B cell (primary cell): ENCODE measurements around the gene USP6NL. TPM values are rescaled to one million over a fixed set of nuclear protein-coding genes. Genes with fewer than 3 reads are reported as not detected.

Experiments used
- ATAC-seq: fragments of 200-7000 bp; cut with Tn5 transposase; one replicate; pipeline ENCODE4 v1.10.0; 2021; ENCODE audit warnings: low read depth, mild to moderate bottlenecking, moderate number of reproducible peaks, moderate library complexity
- CTCF ChIA-PET: fragments of 350-600 bp; sonication (Branson Sonifier 250); formaldehyde crosslinking; loops from one replicate; lab custom pipeline; 2021; ENCODE audit warnings: antibody characterized with exemption, inconsistent platforms; lab: Charles Lee
- POLR2A ChIA-PET: fragments of 350-600 bp; sonication (Branson Sonifier 250); formaldehyde crosslinking; loops from one replicate; lab custom pipeline; 2021; ENCODE audit warnings: antibody characterized with exemption; lab: Charles Lee
- DNase-seq: peaks from one replicate; pipeline ENCODE4 v3.0.0; 2013
- H2AFZ ChIP-seq: 2 replicates; pipeline ENCODE4 v1.6.1; 2012; ENCODE audit warnings: mild to moderate bottlenecking, low read depth, low read length; ENCODE audit not compliant: insufficient read depth, poor library complexity, severe bottlenecking
- H3K27ac ChIP-seq, 2 donors: 1 replicate in 1 of 2; 2 replicates in 1 of 2; pipeline ENCODE4 v1.5.1; 2012 to 2013; ENCODE audit warnings: low read length in 2 of 2, mild to moderate bottlenecking in 2 of 2, moderate library complexity in 1 of 2
- H3K27me3 ChIP-seq, 4 experiments: fragments of 200-600 bp in 1 of 4; sonication (generic) in 1 of 4; replicated peaks in 1 of 4; 1 replicate in 2 of 4; 2 replicates in 2 of 4; pipeline versions ENCODE4 v1.6.1 to v1.7.0; 2013 to 2016; ENCODE audit warnings: low read length in 3 of 4, mild to moderate bottlenecking in 2 of 4, mixed read lengths in 1 of 4, moderate library complexity in 1 of 4; ENCODE audit not compliant: insufficient read depth in 4 of 4, control insufficient read depth in 3 of 4; ENCODE audit errors: control extremely low read depth in 1 of 4
- H3K36me3 ChIP-seq, 2 experiments: replicated peaks in 1 of 2; 1 replicate in 1 of 2; 2 replicates in 1 of 2; pipeline versions ENCODE4 v1.6.1 to v1.7.1; 2013; ENCODE audit warnings: low read length in 1 of 2; ENCODE audit not compliant: insufficient read depth in 2 of 2, control insufficient read depth in 1 of 2; ENCODE audit errors: control extremely low read depth in 1 of 2, extremely low read depth in 1 of 2
- H3K4me1 ChIP-seq, 2 donors: fragments of 200-600 bp in 1 of 2; sonication (generic) in 1 of 2; 1 replicate in 1 of 2; 2 replicates in 1 of 2; pipeline versions ENCODE4 v1.5.1 to v1.6.1; 2013 to 2017; ENCODE audit warnings: low read length in 2 of 2; ENCODE audit not compliant: control insufficient read depth in 2 of 2, insufficient read depth in 2 of 2
- H3K4me2 ChIP-seq: replicated peaks from 2 replicates; pipeline ENCODE3; 2012; ENCODE audit warnings: mild to moderate bottlenecking, low read depth, low read length; ENCODE audit not compliant: poor library complexity, severe bottlenecking
- H3K4me3 ChIP-seq, 5 experiments: fragments of 200-600 bp in 1 of 5; sonication (generic) in 1 of 5; 1 replicate in 3 of 5; 2 replicates in 2 of 5; pipeline versions ENCODE4 v1.5.1 to v1.7.0; 2011 to 2016; ENCODE audit warnings: low read length in 4 of 5, mild to moderate bottlenecking in 4 of 5, low read depth in 2 of 5, control low read depth in 1 of 5, moderate library complexity in 1 of 5; ENCODE audit not compliant: insufficient read depth in 1 of 5; ENCODE audit errors: control extremely low read depth in 1 of 5, extremely low read depth in 1 of 5
- H3K79me2 ChIP-seq: fragments of 200-600 bp; sonication (generic); one replicate; pipeline ENCODE4 v1.6.0; 2016; ENCODE audit warnings: low read length; ENCODE audit not compliant: control insufficient read depth, insufficient read depth
- H3K9ac ChIP-seq: fragments of 200-600 bp; sonication (generic); 2 replicates; pipeline ENCODE4 v1.6.1; 2017; ENCODE audit warnings: mild to moderate bottlenecking, low read length, moderate library complexity
- H3K9me3 ChIP-seq, 3 donors: one replicate each; pipeline versions ENCODE4 v1.6.1 to v1.7.1; 2013; ENCODE audit warnings: low read length in 2 of 3; ENCODE audit not compliant: control insufficient read depth in 2 of 3, insufficient read depth in 1 of 3; ENCODE audit errors: control extremely low read depth in 1 of 3
- H4K20me1 ChIP-seq: 2 replicates; pipeline ENCODE4 v1.6.0; 2012; ENCODE audit warnings: mild to moderate bottlenecking, low read length; ENCODE audit not compliant: insufficient read depth, control insufficient read depth, poor library complexity, severe bottlenecking
- H3K27ac Mint-ChIP-seq: one replicate; pipeline ENCODE4 v1.8.0; 2021; ENCODE audit warnings: mixed read lengths
- H3K27me3 Mint-ChIP-seq: one replicate; pipeline ENCODE4 v1.8.0; 2021; ENCODE audit warnings: mixed read lengths
- H3K4me1 Mint-ChIP-seq: one replicate; pipeline ENCODE4 v1.8.0; 2021; ENCODE audit warnings: mixed read lengths
- H3K4me3 Mint-ChIP-seq: one replicate; pipeline ENCODE4 v1.8.0; 2021; ENCODE audit warnings: mixed read lengths
- H3K9me3 Mint-ChIP-seq: one replicate; pipeline ENCODE4 v1.8.0; 2022; ENCODE audit warnings: mixed read lengths; ENCODE audit not compliant: insufficient read depth
- EZH2 ChIP-seq: IDR thresholded peaks from 2 replicates; pipeline ENCODE4 v1.6.1; 2012; ENCODE audit warnings: borderline replicate concordance, low read depth, mild to moderate bottlenecking, moderate library complexity, low read length; ENCODE audit not compliant: insufficient read depth, poor library complexity, severe bottlenecking
- WGBS: methylation state at CpG from one replicate; pipeline ENCODE4 v1.1.5; 2013; ENCODE audit warnings: missing lambda C conversion rate; ENCODE audit not compliant: insufficient coverage; 5-methylcytosine and 5-hydroxymethylcytosine counted together
- intact Hi-C: fragments of 100-400 bp; cut with micrococcal nuclease; formaldehyde crosslinking; loops from one replicate; pipeline ENCODE4 v1.10.0; 2022
- polyA plus RNA-seq: library from polyadenylated mRNA; depleted of rRNA; stranded (reverse); fragments of >200 nt; gene quantifications from 2 replicates; pipeline ENCODE4 v1.2.3, GENCODE V29; 2012
- total RNA-seq, 2 donors: library from RNA; stranded (reverse); fragments of 120-200 nt in 1 of 2; gene quantifications; 1 replicate in 1 of 2; 2 replicates in 1 of 2; pipeline versions ENCODE4 v1.2.3 to v1.2.4, GENCODE V29; 2013 to 2022
- TF ChIP-seq, protein P1 (sequence below): fragments of 200-600 bp; IDR thresholded peaks from one replicate; pipeline ENCODE4 v1.8.0; 2022; ENCODE audit warnings: antibody characterized with exemption, mild to moderate bottlenecking

The USP6NL gene
- total and polyA plus RNA-seq, 2 donors (not counting 1 experiment from before 2014, with no cell fraction given): 27.0 to 61.5 TPM

DNA sequence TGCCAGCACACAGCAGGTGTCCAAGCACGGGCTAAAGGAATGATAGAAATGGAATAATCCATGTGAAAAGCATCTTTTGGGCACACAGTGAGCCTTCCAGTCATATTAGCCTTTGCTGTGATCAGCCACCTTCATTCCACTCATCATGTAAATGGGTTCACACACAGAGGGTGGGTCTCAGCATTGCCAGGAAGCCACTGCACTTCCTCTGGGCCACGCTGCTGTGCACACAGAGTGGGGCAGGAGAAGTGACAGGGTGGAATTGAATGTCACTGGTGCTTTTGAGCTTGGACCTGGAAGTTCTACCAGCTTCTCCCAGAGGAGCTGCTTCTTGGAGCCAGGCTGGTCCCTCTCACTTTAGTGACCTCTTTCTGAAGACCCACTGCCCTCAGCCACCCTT is 203.5 kb downstream of the USP6NL start:
- H3K27me3 ChIP-seq: no peaks in the 10 kb centered on the region
- H3K79me2 ChIP-seq: no peaks in the 10 kb centered on the region
- peak overlapping the region in 2 of 5 experiments; percentile 9 to 44 for H3K4me3 ChIP-seq
- ChIA-PET POLR2A (no interaction called here), CTCF (no interaction called here)
- H4K20me1 ChIP-seq: no peaks in the 10 kb centered on the region
- 0% methylated on average over 1 of the region's 2 CpGs for WGBS
- no peak overlapping the region for H3K27ac Mint-ChIP-seq
- TF ChIP-seq, protein P1, sequence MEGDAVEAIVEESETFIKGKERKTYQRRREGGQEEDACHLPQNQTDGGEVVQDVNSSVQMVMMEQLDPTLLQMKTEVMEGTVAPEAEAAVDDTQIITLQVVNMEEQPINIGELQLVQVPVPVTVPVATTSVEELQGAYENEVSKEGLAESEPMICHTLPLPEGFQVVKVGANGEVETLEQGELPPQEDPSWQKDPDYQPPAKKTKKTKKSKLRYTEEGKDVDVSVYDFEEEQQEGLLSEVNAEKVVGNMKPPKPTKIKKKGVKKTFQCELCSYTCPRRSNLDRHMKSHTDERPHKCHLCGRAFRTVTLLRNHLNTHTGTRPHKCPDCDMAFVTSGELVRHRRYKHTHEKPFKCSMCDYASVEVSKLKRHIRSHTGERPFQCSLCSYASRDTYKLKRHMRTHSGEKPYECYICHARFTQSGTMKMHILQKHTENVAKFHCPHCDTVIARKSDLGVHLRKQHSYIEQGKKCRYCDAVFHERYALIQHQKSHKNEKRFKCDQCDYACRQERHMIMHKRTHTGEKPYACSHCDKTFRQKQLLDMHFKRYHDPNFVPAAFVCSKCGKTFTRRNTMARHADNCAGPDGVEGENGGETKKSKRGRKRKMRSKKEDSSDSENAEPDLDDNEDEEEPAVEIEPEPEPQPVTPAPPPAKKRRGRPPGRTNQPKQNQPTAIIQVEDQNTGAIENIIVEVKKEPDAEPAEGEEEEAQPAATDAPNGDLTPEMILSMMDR: no peak
- no peak for TF ChIP-seq EZH2
- H3K4me1 Mint-ChIP-seq: peaks cover 47% of the 10 kb centered on the region
- H3K9ac ChIP-seq: peak overlapping the region; percentile 31
- H3K27me3 Mint-ChIP-seq: no peaks in the 10 kb centered on the region
- ATAC-seq: peak; percentile 42
- H3K4me2 ChIP-seq: peak overlapping the region; percentile 68
- H3K27ac ChIP-seq: no peak overlapping the region
- H3K4me1 ChIP-seq: peaks cover 40 to 45% of the 10 kb centered on the region in 2 donors
- H3K9me3 ChIP-seq: peaks cover 0 to 25% (median 9%) of the 10 kb centered on the region in 3 donors
- peaks cover 12% of the 10 kb centered on the region for H3K9me3 Mint-ChIP-seq
- DNase-seq: peak; percentile 32
- H3K4me3 Mint-ChIP-seq: peak overlapping the region; percentile 32
- H3K36me3 ChIP-seq: no peaks in the 10 kb centered on the region
- H2AFZ ChIP-seq: no peak overlapping the region
- intact Hi-C loops: no loop called here

DNA sequence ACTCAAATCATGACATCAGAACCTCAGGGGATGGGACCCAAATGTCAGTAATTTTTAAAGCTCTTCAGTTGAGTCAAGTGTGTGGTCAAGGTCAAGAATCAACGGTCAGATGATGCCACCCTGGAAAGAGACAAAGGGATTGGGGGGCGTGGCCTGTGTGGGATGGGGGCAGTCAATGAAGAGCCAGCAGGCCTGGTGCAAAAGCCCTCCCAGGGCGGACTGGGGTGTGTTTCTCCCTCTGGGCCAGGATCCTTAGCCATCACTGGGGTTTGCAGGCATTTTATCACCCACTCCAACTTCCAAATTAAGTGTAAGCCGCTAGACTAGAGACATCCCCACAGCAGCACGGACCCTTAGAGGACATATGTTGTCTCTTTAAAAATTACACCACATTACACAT is 204.7 kb downstream of the USP6NL start:
- Histone ChIP-seq H4K20me1 (no peaks in the 10 kb centered on the region), H3K79me2 (no peaks in the 10 kb centered on the region), H2AFZ (no peak overlapping the region), H3K27me3 (no peaks in the 10 kb centered on the region), H3K9me3 (peaks cover 0 to 14% (median 4%) of the 10 kb centered on the region in 3 donors), H3K4me2 (no peak overlapping the region), H3K4me3 (no peak overlapping the region), H3K36me3 (no peaks in the 10 kb centered on the region), H3K9ac (no peak overlapping the region), H3K4me1 (peaks cover 52 to 57% of the 10 kb centered on the region in 2 donors), H3K27ac (no peak overlapping the region)
- 100% methylated on average over 1 of the region's 5 CpGs for WGBS
- Mint-ChIP-seq H3K27ac (peak overlapping the region; percentile 3), H3K27me3 (no peaks in the 10 kb centered on the region), H3K4me1 (peaks cover 56% of the 10 kb centered on the region), H3K4me3 (no peak overlapping the region), H3K9me3 (peaks cover 8% of the 10 kb centered on the region)
- intact Hi-C loops: no loop called here
- CTCF ChIA-PET: no interaction called here
- DNase-seq: no peak
- POLR2A ChIA-PET: no interaction called here
- no peak for ATAC-seq
- TF ChIP-seq EZH2: no peak
- TF ChIP-seq, protein P1: no peak
